H1 (cell line): ENCODE measurements around the gene ABHD14A. TPM values are rescaled to one million over a fixed set of nuclear protein-coding genes. Genes with fewer than 3 reads are reported as not detected.

Experiments used
- CTCF ChIA-PET: fragments of 300-600 bp; sonication (Branson Sonifier 250); formaldehyde crosslinking; loops from one replicate; lab custom pipeline; 2021; ENCODE audit not compliant: partially characterized antibody; lab: Charles Lee
- POLR2A ChIA-PET: fragments of 300-600 bp; sonication (Branson Sonifier 250); formaldehyde crosslinking; loops from one replicate; lab custom pipeline; 2021; ENCODE audit warnings: inconsistent platforms; ENCODE audit not compliant: partially characterized antibody; lab: Charles Lee
- DNase-seq, 2 experiments: peaks; one replicate each; pipeline versions ENCODE4 v3.0.0 to v3.0.0-alpha.2; 2010 to 2022; ENCODE audit warnings: low spot score in 2 of 2, low read depth in 1 of 2, mixed read lengths in 1 of 2
- FAIRE-seq: peaks from 2 replicates; lab custom pipeline; 2011; peaks lifted over from hg19 to GRCh38; lab: Jason Lieb, UNC
- H2AFZ ChIP-seq: 2 replicates; pipeline ENCODE4 v1.8.1; 2012; ENCODE audit warnings: low read length, inconsistent platforms
- H2AK5ac ChIP-seq: 2 replicates; pipeline ENCODE4 v1.6.1; 2013; ENCODE audit warnings: low read depth, low read length
- H2BK120ac ChIP-seq: replicated peaks from 2 replicates; pipeline ENCODE3; 2013; ENCODE audit warnings: low read depth, low read length, inconsistent platforms
- H2BK12ac ChIP-seq: 2 replicates; pipeline ENCODE4 v1.6.1; 2013; ENCODE audit warnings: low read depth, low read length
- H2BK15ac ChIP-seq: 2 replicates; pipeline ENCODE4 v1.6.1; 2013; ENCODE audit warnings: low read length
- H2BK20ac ChIP-seq: 2 replicates; pipeline ENCODE4 v1.6.1; 2013; ENCODE audit warnings: low read length
- H2BK5ac ChIP-seq: 2 replicates; pipeline ENCODE4 v1.6.1; 2013; ENCODE audit warnings: low read depth, low read length
- H3K14ac ChIP-seq: 2 replicates; pipeline ENCODE4 v1.6.1; 2013; ENCODE audit warnings: inconsistent platforms; ENCODE audit not compliant: insufficient read length
- H3K18ac ChIP-seq: 2 replicates; pipeline ENCODE4 v1.6.1; 2013; ENCODE audit warnings: low read length; ENCODE audit errors: extremely low read depth
- H3K23ac ChIP-seq: 2 replicates; pipeline ENCODE4 v1.6.1; 2013; ENCODE audit warnings: inconsistent platforms; ENCODE audit not compliant: insufficient read length
- H3K23me2 ChIP-seq: 2 replicates; pipeline ENCODE4 v1.6.1; 2013; ENCODE audit warnings: low read depth, low read length
- H3K27ac ChIP-seq: 2 replicates; pipeline ENCODE4 v1.6.1; 2011; ENCODE audit warnings: low read depth, low read length, inconsistent platforms
- H3K27me3 ChIP-seq, 4 experiments: replicated peaks in 1 of 4; 1 replicate in 1 of 4; 2 replicates in 3 of 4; pipeline versions ENCODE4 v1.6.1 to v1.8.1; 2011 to 2013; ENCODE audit warnings: low read length in 3 of 4, mild to moderate bottlenecking in 3 of 4, inconsistent platforms in 2 of 4, mixed read lengths in 2 of 4, moderate library complexity in 1 of 4; ENCODE audit not compliant: control insufficient read depth in 3 of 4, insufficient read depth in 3 of 4; ENCODE audit errors: extremely low read depth in 1 of 4
- H3K36me3 ChIP-seq, 4 experiments: 2 replicates each; pipeline versions ENCODE4 v1.6.1 to v1.8.1; 2011 to 2013; ENCODE audit warnings: mild to moderate bottlenecking in 4 of 4, low read length in 3 of 4, moderate library complexity in 2 of 4, control low read depth in 1 of 4, inconsistent platforms in 1 of 4; ENCODE audit not compliant: insufficient read depth in 4 of 4, control insufficient read depth in 2 of 4
- H3K4ac ChIP-seq: replicated peaks from 2 replicates; pipeline ENCODE3; 2013; ENCODE audit warnings: low read length, low read depth, mixed read lengths, inconsistent platforms; ENCODE audit not compliant: insufficient read length
- H3K4me1 ChIP-seq, 4 experiments: replicated peaks in 1 of 4; 1 replicate in 1 of 4; 2 replicates in 3 of 4; pipeline versions ENCODE4 v1.6.1 to v1.8.1; 2011 to 2013; ENCODE audit warnings: low read length in 3 of 4, inconsistent platforms in 2 of 4, mixed read lengths in 1 of 4; ENCODE audit not compliant: insufficient read depth in 4 of 4, control insufficient read depth in 3 of 4
- H3K4me2 ChIP-seq, 2 experiments: 2 replicates each; pipeline versions ENCODE4 v1.6.1 to v1.8.1; 2011 to 2013; ENCODE audit warnings: low read depth in 2 of 2, low read length in 2 of 2, control low read depth in 1 of 2, inconsistent platforms in 1 of 2, mild to moderate bottlenecking in 1 of 2; ENCODE audit not compliant: insufficient read depth in 1 of 2
- H3K4me3 ChIP-seq, 4 experiments: fragments of 200-600, 300-600 bp in 1 of 4; sonication (generic), shearing (Covaris generic), sonication (Bioruptor Twin) in 1 of 4; 2 replicates each; pipeline versions ENCODE4 v1.5.1 to v1.8.1; 2011 to 2016; ENCODE audit warnings: low read length in 4 of 4, low read depth in 3 of 4, control low read depth in 2 of 4, inconsistent platforms in 2 of 4, mild to moderate bottlenecking in 2 of 4, mixed read lengths in 1 of 4, moderate library complexity in 1 of 4; ENCODE audit not compliant: insufficient read depth in 2 of 4; ENCODE audit errors: extremely low read depth in 1 of 4
- H3K56ac ChIP-seq: replicated peaks from 2 replicates; pipeline ENCODE3; 2013; ENCODE audit warnings: low read depth, mild to moderate bottlenecking, mixed read lengths, low read length, inconsistent platforms; ENCODE audit not compliant: insufficient read length
- H3K79me1 ChIP-seq: 2 replicates; pipeline ENCODE4 v1.6.1; 2013; ENCODE audit warnings: low read depth, low read length, control low read depth
- H3K79me2 ChIP-seq, 2 experiments: 2 replicates each; pipeline versions ENCODE4 v1.6.1 to v1.8.1; 2012 to 2013; ENCODE audit warnings: low read length in 2 of 2, mild to moderate bottlenecking in 2 of 2, inconsistent platforms in 1 of 2; ENCODE audit not compliant: insufficient read depth in 2 of 2, control insufficient read depth in 1 of 2
- H3K9ac ChIP-seq, 4 experiments: replicated peaks in 1 of 4; 1 replicate in 1 of 4; 2 replicates in 3 of 4; pipeline versions ENCODE4 v1.6.1 to v1.8.1; 2011 to 2013; ENCODE audit warnings: low read depth in 3 of 4, low read length in 3 of 4, control low read depth in 2 of 4, mild to moderate bottlenecking in 2 of 4, moderate library complexity in 2 of 4, inconsistent platforms in 1 of 4; ENCODE audit errors: extremely low read depth in 1 of 4
- H3K9me3 ChIP-seq, 2 experiments: 2 replicates each; pipeline versions ENCODE4 v1.6.1 to v1.8.1; 2012 to 2013; ENCODE audit warnings: mild to moderate bottlenecking in 2 of 2, moderate library complexity in 2 of 2, control low read depth in 1 of 2, inconsistent platforms in 1 of 2, low read depth in 1 of 2, low read length in 1 of 2, mixed read lengths in 1 of 2; ENCODE audit not compliant: insufficient read depth in 2 of 2
- H4K20me1 ChIP-seq, 2 experiments: replicated peaks in 1 of 2; 2 replicates each; pipeline versions ENCODE3 to v1.8.1; 2011 to 2013; ENCODE audit warnings: inconsistent platforms in 2 of 2, low read length in 2 of 2, mild to moderate bottlenecking in 1 of 2; ENCODE audit not compliant: insufficient read depth in 2 of 2, control insufficient read depth in 1 of 2
- H4K5ac ChIP-seq: 2 replicates; pipeline ENCODE4 v1.6.1; 2013; ENCODE audit warnings: low read length, low read depth, mixed read lengths, inconsistent platforms; ENCODE audit not compliant: insufficient read length
- H4K8ac ChIP-seq: 2 replicates; pipeline ENCODE4 v1.8.0; 2013; ENCODE audit warnings: mild to moderate bottlenecking, moderate library complexity, low read length, inconsistent platforms; ENCODE audit not compliant: insufficient read depth; ENCODE audit errors: extremely low read depth
- H4K91ac ChIP-seq: replicated peaks from 2 replicates; pipeline ENCODE3; 2013; ENCODE audit warnings: low read length, mixed read lengths, inconsistent platforms; ENCODE audit not compliant: insufficient read length
- KDM4A ChIP-seq: IDR thresholded peaks from one replicate; pipeline ENCODE4 v1.7.1; 2012; ENCODE audit warnings: low read depth, mild to moderate bottlenecking, moderate library complexity, low read length, inconsistent platforms; ENCODE audit not compliant: severe bottlenecking
- SIRT6 ChIP-seq: IDR thresholded peaks from one replicate; pipeline ENCODE4 v1.7.1; 2012; ENCODE audit warnings: low read length, inconsistent platforms
- SP4 ChIP-seq: IDR thresholded peaks from 2 replicates; pipeline ENCODE4 v1.6.1; 2012; ENCODE audit warnings: low read length, inconsistent platforms
- WGBS, 2 experiments: shearing (Covaris generic) in 1 of 2; methylation state at CpG; one replicate each; pipeline versions ENCODE4 v1.1.6 to v1.1.7; 2013 to 2015; ENCODE audit warnings: low lambda C conversion rate in 2 of 2, mixed read lengths in 2 of 2, inconsistent platforms in 1 of 2, low coverage in 1 of 2, missing lambda C conversion rate in 1 of 2; ENCODE audit not compliant: insufficient replicate concordance in 2 of 2, insufficient coverage in 1 of 2, insufficient read length in 1 of 2; ENCODE audit errors: extremely low coverage in 1 of 2, missing lambda C conversion rate in 1 of 2; 5-methylcytosine and 5-hydroxymethylcytosine counted together
- polyA plus RNA-seq, 7 experiments: library from polyadenylated mRNA; depleted of rRNA in 3 of 7; stranded (reverse) in 5 of 7; unstranded in 2 of 7; fragments of >200 nt in 5 of 7; fragments of 200-250 nt in 2 of 7; gene quantifications; 1 replicate in 5 of 7; 2 replicates in 1 of 7; 4 replicates in 1 of 7; pipeline versions ENCODE4 v1.2.1 to v1.2.3, GENCODE V29; 2011 to 2013; ENCODE audit warnings: missing spikeins in 2 of 7, mixed read lengths in 2 of 7
- total RNA-seq: library from RNA; stranded (reverse); fragmentation: NEBNext Ultra II Directional; extraction: Animal tissue kit (Norgen Biotek cat#: 25700); gene quantifications from 2 replicates; pipeline ENCODE4 v1.2.1, GENCODE V29; 2021
- TF ChIP-seq, protein P1 (sequence below): IDR thresholded peaks from 2 replicates; pipeline ENCODE4 v1.6.1; 2012; ENCODE audit warnings: inconsistent platforms

The ABHD14A gene
- total and polyA plus RNA-seq, 2 of the 8 experiments (the other 6 are each of a cell fraction or from before 2014, with no cell fraction given) = 4.6 to 9.8 TPM

DNA sequence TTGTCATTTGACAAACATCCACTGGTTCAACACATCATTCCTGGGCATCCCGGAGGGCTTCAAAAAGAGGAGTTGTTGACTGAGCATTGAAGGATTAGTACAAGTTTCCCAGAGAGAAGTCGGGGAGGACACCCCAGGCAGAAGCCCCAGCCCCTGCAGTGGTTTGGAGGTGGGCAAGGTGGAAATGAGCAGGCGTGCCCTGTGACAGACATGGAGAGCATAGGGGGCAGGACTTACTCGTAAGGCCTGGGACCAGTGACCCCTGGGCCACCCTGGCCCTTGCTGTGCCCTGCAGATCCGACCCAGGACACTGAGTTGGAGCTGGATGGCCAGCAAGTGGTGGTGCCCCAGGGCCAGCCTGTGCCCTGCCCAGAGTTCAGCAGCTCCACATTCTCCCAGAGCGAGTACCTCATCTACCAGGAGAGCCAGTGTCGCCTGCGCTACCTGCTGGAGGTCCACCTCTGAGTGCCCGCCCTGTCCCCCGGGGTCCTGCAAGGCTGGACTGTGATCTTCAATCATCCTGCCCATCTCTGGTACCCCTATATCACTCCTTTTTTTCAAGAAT, 26.8 kb upstream of the ABHD14A start:
- H3K4me2 ChIP-seq = no peak overlapping the region
- POLR2A ChIA-PET = interaction anchor here (0.6 to 15.7 kb wide), 4 partner anchors 10 to 45 kb away, joined by 3 to 148 read pairs (median 67); partner anchors contain the start of genes ABHD14B, PCBP4 and RPL29
- no peaks in the 10 kb centered on the region for H3K79me2 ChIP-seq
- no peak overlapping the region for H4K8ac ChIP-seq
- no peak overlapping the region for H3K4ac ChIP-seq
- no peak overlapping the region for H3K18ac ChIP-seq
- no peaks in the 10 kb centered on the region for H4K20me1 ChIP-seq
- H3K79me1 ChIP-seq = no peaks in the 10 kb centered on the region
- H4K5ac ChIP-seq = no peak overlapping the region
- H3K9me3 ChIP-seq = no peaks in the 10 kb centered on the region
- no peak overlapping the region for H3K4me3 ChIP-seq
- H3K27ac ChIP-seq = no peak overlapping the region
- no peak overlapping the region for H3K9ac ChIP-seq
- no peak overlapping the region for H2BK15ac ChIP-seq
- no peak overlapping the region for H2BK12ac ChIP-seq
- H2BK120ac ChIP-seq = no peak overlapping the region
- TF ChIP-seq, protein P1, sequence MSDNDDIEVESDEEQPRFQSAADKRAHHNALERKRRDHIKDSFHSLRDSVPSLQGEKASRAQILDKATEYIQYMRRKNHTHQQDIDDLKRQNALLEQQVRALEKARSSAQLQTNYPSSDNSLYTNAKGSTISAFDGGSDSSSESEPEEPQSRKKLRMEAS = no peak
- TF ChIP-seq SIRT6 (no peak), SP4 (no peak), KDM4A (no peak)
- H2BK5ac ChIP-seq = no peak overlapping the region
- H3K23ac ChIP-seq = no peak overlapping the region
- no peak overlapping the region for H2AFZ ChIP-seq
- no peak overlapping the region for H4K91ac ChIP-seq
- H3K23me2 ChIP-seq = no peaks in the 10 kb centered on the region
- peaks cover 0 to 10% (median 5%) of the 10 kb centered on the region in 4 experiments; a peak in 6 of 7 replicates for H3K27me3 ChIP-seq
- no peaks in the 10 kb centered on the region for H3K4me1 ChIP-seq
- no peak overlapping the region for H2BK20ac ChIP-seq
- WGBS, 2 experiments = 86% methylated on average over 10 of the region's 10 CpGs; no CpG with 5 or more reads in 1 of the 2 experiments
- DNase-seq (no peak), FAIRE-seq (no peak)
- H3K56ac ChIP-seq = no peak overlapping the region
- no peak overlapping the region for H3K14ac ChIP-seq
- no peak overlapping the region for H2AK5ac ChIP-seq
- H3K36me3 ChIP-seq = no peaks in the 10 kb centered on the region
- CTCF ChIA-PET = interaction anchor here (1.0 to 2.2 kb wide), 3 partner anchors 9 to 105 kb away, joined by 4 to 9 read pairs (median 8); partner anchors contain the start of gene ABHD14B
